Femur (tissue), 1 donor: ENCODE measurements around the gene HSFY2.
"Not testable (repeated sequence)": the region's sequence is repeated elsewhere in the genome, so short reads cannot be mapped to it uniquely, and the experiment has no call there.

Experiments used
- DNase-seq: peaks from one replicate; pipeline ENCODE4 v3.0.0-alpha.2; 2017

HSFY2 gene

GRCh38 chrY:18773635-18774034 lies at the start of gene HSFY2:
Gene HSFY2, minus strand, starts transcription at chrY:18773735. Its CDS starts 117 bp downstream, at chrY:18773618.
- not testable (repeated sequence) for DNase-seq

GRCh38 chrY:18815751-18816150 lies 42.2 kb upstream of the HSFY2 start:
- DNase-seq, result not testable (repeated sequence)

- not testable (repeated sequence) for DNase-seq
Observed at GRCh38 chrY:18788757-18789406, 15.3 kb upstream of the HSFY2 start.

GRCh38 chrY:18754077-18754476 lies 19.5 kb downstream of the HSFY2 start:
- not testable (repeated sequence) for DNase-seq

GRCh38 chrY:18753133-18753815 lies 20.3 kb downstream of the HSFY2 start:
- DNase-seq, result not testable (repeated sequence)

GRCh38 chrY:18723714-18724113 lies 49.8 kb downstream of the HSFY2 start:
- not testable (repeated sequence) for DNase-seq
